HCT116 (cell line): ENCODE data around the gene WDR45B. TPM values are rescaled to one million over a fixed set of nuclear protein-coding genes. Genes with fewer than 3 reads are reported as not detected.

ENCODE experiments used
- ATAC-seq: fragments of 200-7000 bp; cut with Tn5 transposase; 2 replicates; pipeline ENCODE4 v1.9.1; 2020; ENCODE audit warnings: mild to moderate bottlenecking, moderate library complexity
- BruUV-seq: library from RNA; stranded (reverse); fragments of 400-500 nt; replicated peaks from 2 replicates; lab custom pipeline; 2021; lab: Mats Ljungman, UMichigan
- CTCF ChIA-PET: fragments of 300-600 bp; sonication (Branson Sonifier 250); formaldehyde crosslinking; loops from one replicate; lab custom pipeline; 2021; ENCODE audit warnings: antibody characterized with exemption; lab: Charles Lee
- POLR2A ChIA-PET: fragments of 300-600, 350-600 bp; sonication (Branson Sonifier 250); formaldehyde crosslinking; loops from one replicate; lab custom pipeline; 2021; ENCODE audit warnings: antibody characterized with exemption; lab: Charles Lee
- RAD21 ChIA-PET, 2 experiments: fragments of 300-600 bp; sonication (Branson Sonifier 250); formaldehyde crosslinking; loops; one replicate each; lab custom pipeline; 2023; ENCODE audit warnings: low total read pairs in 2 of 2; ENCODE audit not compliant: uncharacterized antibody in 2 of 2, unreplicated experiment in 2 of 2, low non-redundant PET in 1 of 2; lab: Charles Lee
- DNase-seq: peaks from one replicate; pipeline ENCODE4 v3.0.0-alpha.2; 2010; ENCODE audit warnings: low read depth, low spot score
- H2AFZ ChIP-seq: fragments of 200-600 bp; shearing (Covaris generic), sonication (generic); 2 replicates; pipeline ENCODE4 v1.6.1; 2017; ENCODE audit warnings: low read depth, mixed run types, mixed read lengths, antibody characterized with exemption, low read length; ENCODE audit not compliant: poor library complexity, severe bottlenecking
- H3K27ac ChIP-seq: 2 replicates; pipeline ENCODE4 v1.5.1; 2012; ENCODE audit warnings: low read depth, low read length
- H3K27me3 ChIP-seq: fragments of 200-600 bp; sonication (generic); 2 replicates; pipeline ENCODE4 v1.6.1; 2016; ENCODE audit warnings: mixed run types, low read length, mixed read lengths; ENCODE audit not compliant: insufficient read depth
- H3K36me3 ChIP-seq, 2 experiments: fragments of 200-500 bp in 1 of 2; fragments of 200-600 bp in 1 of 2; sonication (Bioruptor generic) in 1 of 2; sonication (generic) in 1 of 2; 2 replicates each; pipeline versions ENCODE4 v1.5.1 to v1.6.1; 2014 to 2016; ENCODE audit warnings: low read length in 2 of 2, inconsistent platforms in 1 of 2, mixed read lengths in 1 of 2, mixed run types in 1 of 2; ENCODE audit not compliant: insufficient read depth in 2 of 2, control insufficient read depth in 1 of 2
- H3K4me1 ChIP-seq, 2 experiments: fragments of 200-600 bp in 1 of 2; sonication (generic) in 1 of 2; 2 replicates each; pipeline versions ENCODE4 v1.5.1 to v1.6.1; 2012 to 2017; ENCODE audit warnings: low read length in 2 of 2, inconsistent platforms in 1 of 2, mild to moderate bottlenecking in 1 of 2, mixed read lengths in 1 of 2, mixed run types in 1 of 2, moderate library complexity in 1 of 2; ENCODE audit not compliant: insufficient read depth in 2 of 2, control insufficient read depth in 1 of 2
- H3K4me2 ChIP-seq: fragments of 200-600 bp; sonication (generic); 2 replicates; pipeline ENCODE4 v1.6.1; 2017; ENCODE audit warnings: mixed run types, low read length, mixed read lengths
- H3K4me3 ChIP-seq, 2 experiments: fragments of 200-600 bp in 1 of 2; sonication (generic) in 1 of 2; replicated peaks in 1 of 2; 2 replicates each; pipeline ENCODE4 v1.5.1; 2011 to 2016; ENCODE audit warnings: low read length in 2 of 2, control low read depth in 1 of 2, low read depth in 1 of 2, mild to moderate bottlenecking in 1 of 2, mixed read lengths in 1 of 2, mixed run types in 1 of 2
- H3K79me2 ChIP-seq: fragments of 200-600 bp; sonication (generic); 2 replicates; pipeline ENCODE4 v1.6.1; 2017; ENCODE audit warnings: mild to moderate bottlenecking, mixed run types, low read length, moderate library complexity, mixed read lengths; ENCODE audit not compliant: insufficient read depth
- H3K9ac ChIP-seq: fragments of 200-600 bp; sonication (generic); 2 replicates; pipeline ENCODE4 v1.6.1; 2016; ENCODE audit warnings: low read length, mixed read lengths
- H3K9me2 ChIP-seq: fragments of 200-600 bp; sonication (generic), shearing (Covaris generic); 2 replicates; pipeline ENCODE4 v1.6.1; 2017; ENCODE audit warnings: mixed run types, mild to moderate bottlenecking, moderate library complexity; ENCODE audit not compliant: insufficient read depth
- H3K9me3 ChIP-seq, 2 experiments: fragments of 200-500 bp in 1 of 2; fragments of 200-600 bp in 1 of 2; sonication (Bioruptor generic) in 1 of 2; sonication (generic) in 1 of 2; 2 replicates each; pipeline ENCODE4 v1.6.1; 2014 to 2017; ENCODE audit warnings: low read length in 2 of 2, mixed read lengths in 2 of 2, inconsistent platforms in 1 of 2, low read depth in 1 of 2, mild to moderate bottlenecking in 1 of 2, mixed run types in 1 of 2, moderate library complexity in 1 of 2; ENCODE audit not compliant: control insufficient read depth in 1 of 2, insufficient read depth in 1 of 2
- H4K20me1 ChIP-seq: fragments of 200-600 bp; sonication (generic), shearing (Covaris generic); 2 replicates; pipeline ENCODE4 v1.6.1; 2017; ENCODE audit warnings: mixed run types, mild to moderate bottlenecking, moderate library complexity; ENCODE audit not compliant: insufficient read depth
- CBX3 ChIP-seq: IDR thresholded peaks from 2 replicates; pipeline ENCODE4 v1.6.1; 2012; ENCODE audit warnings: low read depth
- EGR1 ChIP-seq: IDR thresholded peaks from 2 replicates; pipeline ENCODE4 v1.6.1; 2012; ENCODE audit warnings: low read depth
- ELF1 ChIP-seq: IDR thresholded peaks from 2 replicates; pipeline ENCODE4 v1.6.1; 2012; ENCODE audit warnings: low read depth, borderline replicate concordance
- JUND ChIP-seq: IDR thresholded peaks from 2 replicates; pipeline ENCODE4 v1.6.1; 2012
- POLR2AphosphoS5 ChIP-seq: IDR thresholded peaks from 2 replicates; pipeline ENCODE4 v1.6.1; 2011; ENCODE audit warnings: mild to moderate bottlenecking, low read depth, low read length, moderate library complexity
- RAD21 ChIP-seq: IDR thresholded peaks from 2 replicates; pipeline ENCODE4 v1.6.1; 2012; ENCODE audit warnings: low read depth, mild to moderate bottlenecking
- SRF ChIP-seq: IDR thresholded peaks from 2 replicates; pipeline ENCODE4 v1.6.1; 2012; ENCODE audit warnings: low read depth
- TCF7L2 ChIP-seq: IDR thresholded peaks from 2 replicates; pipeline ENCODE4 v1.7.0; 2011; ENCODE audit warnings: borderline replicate concordance, inconsistent platforms; ENCODE audit not compliant: insufficient read depth, insufficient read length; ENCODE audit errors: extremely low read depth
- YY1 ChIP-seq: IDR thresholded peaks from 2 replicates; pipeline ENCODE4 v1.6.1; 2011; ENCODE audit warnings: low read length, low read depth, moderate library complexity, mild to moderate bottlenecking; ENCODE audit not compliant: insufficient replicate concordance; ENCODE audit errors: extremely low read depth
- ZFX ChIP-seq: fragments of 450-650 bp; IDR thresholded peaks from 2 replicates; pipeline ENCODE4 v1.6.1; 2017
- ZNF274 ChIP-seq: fragments of 200-500 bp; sonication (Bioruptor generic); IDR thresholded peaks from 2 replicates; pipeline ENCODE4 v1.6.1; 2014; ENCODE audit warnings: mild to moderate bottlenecking, low read depth, low read length, inconsistent platforms
- intact Hi-C: fragments of 100-400 bp; cut with micrococcal nuclease; formaldehyde crosslinking; loops from 2 replicates; pipeline ENCODE4 v1.10.0; 2022
- total RNA-seq: library from RNA; stranded (reverse); gene quantifications from one replicate; pipeline ENCODE4 v1.2.1, GENCODE V29; 2021; ENCODE audit not compliant: unreplicated experiment
- TF ChIP-seq, protein P1 (sequence below): IDR thresholded peaks from 2 replicates; pipeline ENCODE4 v1.6.1; 2012; ENCODE audit warnings: low read depth
- TF ChIP-seq, protein P2 (sequence below): IDR thresholded peaks from 2 replicates; pipeline ENCODE4 v1.6.1; 2012
- TF ChIP-seq, protein P3 (sequence below): IDR thresholded peaks from 2 replicates; pipeline ENCODE4 v1.6.1; 2012
- TF ChIP-seq, protein P4 (sequence below): IDR thresholded peaks from 2 replicates; pipeline ENCODE4 v1.6.1; 2011; ENCODE audit warnings: mild to moderate bottlenecking, low read length, moderate library complexity; ENCODE audit not compliant: insufficient replicate concordance; ENCODE audit errors: extremely low read depth

Gene WDR45B
- total RNA-seq, 1 experiment from 2014 or later: 117 TPM

DNA sequence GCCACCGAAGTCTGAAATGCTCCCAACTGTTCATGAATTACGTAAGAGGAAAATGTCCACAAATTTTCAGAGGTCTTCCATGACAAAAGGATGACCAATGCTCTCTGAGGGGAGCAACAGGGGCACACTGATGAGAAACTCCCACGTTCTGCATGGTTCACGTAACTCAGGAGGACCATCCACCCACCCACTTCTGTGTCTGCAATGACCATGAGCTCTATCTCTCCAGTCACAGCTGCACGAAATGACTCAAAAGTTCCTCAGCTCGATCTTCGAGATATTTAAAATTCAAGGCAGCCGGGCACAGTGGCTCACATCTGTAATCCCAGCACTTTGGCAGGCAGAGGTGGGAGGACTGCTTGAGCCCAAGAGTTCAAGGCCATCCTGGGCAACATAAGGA is 15.8 kb downstream of the WDR45B start:
- H3K9me2 ChIP-seq: no peaks in the 10 kb centered on the region
- TF ChIP-seq ZNF274 (no peak), CBX3 (no peak), ELF1 (no peak), YY1 (no peak), RAD21 (no peak), EGR1 (no peak), ZFX (no peak), TCF7L2 (no peak), SRF (no peak), POLR2AphosphoS5 (no peak), JUND (no peak)
- TF ChIP-seq, protein P1, sequence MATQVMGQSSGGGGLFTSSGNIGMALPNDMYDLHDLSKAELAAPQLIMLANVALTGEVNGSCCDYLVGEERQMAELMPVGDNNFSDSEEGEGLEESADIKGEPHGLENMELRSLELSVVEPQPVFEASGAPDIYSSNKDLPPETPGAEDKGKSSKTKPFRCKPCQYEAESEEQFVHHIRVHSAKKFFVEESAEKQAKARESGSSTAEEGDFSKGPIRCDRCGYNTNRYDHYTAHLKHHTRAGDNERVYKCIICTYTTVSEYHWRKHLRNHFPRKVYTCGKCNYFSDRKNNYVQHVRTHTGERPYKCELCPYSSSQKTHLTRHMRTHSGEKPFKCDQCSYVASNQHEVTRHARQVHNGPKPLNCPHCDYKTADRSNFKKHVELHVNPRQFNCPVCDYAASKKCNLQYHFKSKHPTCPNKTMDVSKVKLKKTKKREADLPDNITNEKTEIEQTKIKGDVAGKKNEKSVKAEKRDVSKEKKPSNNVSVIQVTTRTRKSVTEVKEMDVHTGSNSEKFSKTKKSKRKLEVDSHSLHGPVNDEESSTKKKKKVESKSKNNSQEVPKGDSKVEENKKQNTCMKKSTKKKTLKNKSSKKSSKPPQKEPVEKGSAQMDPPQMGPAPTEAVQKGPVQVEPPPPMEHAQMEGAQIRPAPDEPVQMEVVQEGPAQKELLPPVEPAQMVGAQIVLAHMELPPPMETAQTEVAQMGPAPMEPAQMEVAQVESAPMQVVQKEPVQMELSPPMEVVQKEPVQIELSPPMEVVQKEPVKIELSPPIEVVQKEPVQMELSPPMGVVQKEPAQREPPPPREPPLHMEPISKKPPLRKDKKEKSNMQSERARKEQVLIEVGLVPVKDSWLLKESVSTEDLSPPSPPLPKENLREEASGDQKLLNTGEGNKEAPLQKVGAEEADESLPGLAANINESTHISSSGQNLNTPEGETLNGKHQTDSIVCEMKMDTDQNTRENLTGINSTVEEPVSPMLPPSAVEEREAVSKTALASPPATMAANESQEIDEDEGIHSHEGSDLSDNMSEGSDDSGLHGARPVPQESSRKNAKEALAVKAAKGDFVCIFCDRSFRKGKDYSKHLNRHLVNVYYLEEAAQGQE: no peak
- TF ChIP-seq, protein P2, sequence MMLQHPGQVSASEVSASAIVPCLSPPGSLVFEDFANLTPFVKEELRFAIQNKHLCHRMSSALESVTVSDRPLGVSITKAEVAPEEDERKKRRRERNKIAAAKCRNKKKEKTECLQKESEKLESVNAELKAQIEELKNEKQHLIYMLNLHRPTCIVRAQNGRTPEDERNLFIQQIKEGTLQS: no peak
- TF ChIP-seq, protein P3, sequence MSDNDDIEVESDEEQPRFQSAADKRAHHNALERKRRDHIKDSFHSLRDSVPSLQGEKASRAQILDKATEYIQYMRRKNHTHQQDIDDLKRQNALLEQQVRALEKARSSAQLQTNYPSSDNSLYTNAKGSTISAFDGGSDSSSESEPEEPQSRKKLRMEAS: no peak
- TF ChIP-seq, protein P4, sequence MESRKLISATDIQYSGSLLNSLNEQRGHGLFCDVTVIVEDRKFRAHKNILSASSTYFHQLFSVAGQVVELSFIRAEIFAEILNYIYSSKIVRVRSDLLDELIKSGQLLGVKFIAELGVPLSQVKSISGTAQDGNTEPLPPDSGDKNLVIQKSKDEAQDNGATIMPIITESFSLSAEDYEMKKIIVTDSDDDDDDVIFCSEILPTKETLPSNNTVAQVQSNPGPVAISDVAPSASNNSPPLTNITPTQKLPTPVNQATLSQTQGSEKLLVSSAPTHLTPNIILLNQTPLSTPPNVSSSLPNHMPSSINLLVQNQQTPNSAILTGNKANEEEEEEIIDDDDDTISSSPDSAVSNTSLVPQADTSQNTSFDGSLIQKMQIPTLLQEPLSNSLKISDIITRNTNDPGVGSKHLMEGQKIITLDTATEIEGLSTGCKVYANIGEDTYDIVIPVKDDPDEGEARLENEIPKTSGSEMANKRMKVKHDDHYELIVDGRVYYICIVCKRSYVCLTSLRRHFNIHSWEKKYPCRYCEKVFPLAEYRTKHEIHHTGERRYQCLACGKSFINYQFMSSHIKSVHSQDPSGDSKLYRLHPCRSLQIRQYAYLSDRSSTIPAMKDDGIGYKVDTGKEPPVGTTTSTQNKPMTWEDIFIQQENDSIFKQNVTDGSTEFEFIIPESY: no peak
- TF ChIP-seq, all 23 proteins: peak for 0
- H3K79me2 ChIP-seq: peaks cover 99% of the 10 kb centered on the region
- H4K20me1 ChIP-seq: peaks cover 32% of the 10 kb centered on the region
- POLR2A ChIA-PET: interaction anchor here (1.0 kb wide), 1 partner anchor 84 kb away, joined by 5 read pairs; the partner anchor contains the start of gene FN3KRP
- CTCF ChIA-PET: no interaction called here
- no peak overlapping the region for H2AFZ ChIP-seq
- DNase-seq (no peak), ATAC-seq (no peak)
- no peaks in the 10 kb centered on the region for H3K27me3 ChIP-seq
- no peak overlapping the region for H3K4me2 ChIP-seq
- H3K4me3 ChIP-seq: no peak overlapping the region
- H3K27ac ChIP-seq: no peak overlapping the region
- no peaks in the 10 kb centered on the region for H3K9me3 ChIP-seq
- RAD21 ChIA-PET: no interaction called here
- intact Hi-C loops: no loop called here
- BruUV-seq: no TSS peak
- H3K36me3 ChIP-seq: peaks cover 32 to 48% of the 10 kb centered on the region in 2 experiments
- no peak overlapping the region for H3K9ac ChIP-seq
- H3K4me1 ChIP-seq: peaks cover 5 to 9% of the 10 kb centered on the region in 2 experiments; a peak in 2 of 4 replicates
